GM12873 (cell line): ENCODE measurements around the gene CDK7.

ENCODE experiments used
- TF ChIP-seq, protein P1 (sequence below): IDR thresholded peaks from 2 replicates; pipeline ENCODE4 v1.5.1; 2012; ENCODE audit warnings: low read depth, mild to moderate bottlenecking, moderate library complexity, low read length, control low read depth; ENCODE audit not compliant: insufficient read depth; ENCODE audit errors: missing control alignments

The CDK7 gene

GRCh38 chr5:69245031-69245430 is 10.3 kb downstream of the CDK7 start:
- TF ChIP-seq, protein P1, sequence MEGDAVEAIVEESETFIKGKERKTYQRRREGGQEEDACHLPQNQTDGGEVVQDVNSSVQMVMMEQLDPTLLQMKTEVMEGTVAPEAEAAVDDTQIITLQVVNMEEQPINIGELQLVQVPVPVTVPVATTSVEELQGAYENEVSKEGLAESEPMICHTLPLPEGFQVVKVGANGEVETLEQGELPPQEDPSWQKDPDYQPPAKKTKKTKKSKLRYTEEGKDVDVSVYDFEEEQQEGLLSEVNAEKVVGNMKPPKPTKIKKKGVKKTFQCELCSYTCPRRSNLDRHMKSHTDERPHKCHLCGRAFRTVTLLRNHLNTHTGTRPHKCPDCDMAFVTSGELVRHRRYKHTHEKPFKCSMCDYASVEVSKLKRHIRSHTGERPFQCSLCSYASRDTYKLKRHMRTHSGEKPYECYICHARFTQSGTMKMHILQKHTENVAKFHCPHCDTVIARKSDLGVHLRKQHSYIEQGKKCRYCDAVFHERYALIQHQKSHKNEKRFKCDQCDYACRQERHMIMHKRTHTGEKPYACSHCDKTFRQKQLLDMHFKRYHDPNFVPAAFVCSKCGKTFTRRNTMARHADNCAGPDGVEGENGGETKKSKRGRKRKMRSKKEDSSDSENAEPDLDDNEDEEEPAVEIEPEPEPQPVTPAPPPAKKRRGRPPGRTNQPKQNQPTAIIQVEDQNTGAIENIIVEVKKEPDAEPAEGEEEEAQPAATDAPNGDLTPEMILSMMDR: no peak

DNA sequence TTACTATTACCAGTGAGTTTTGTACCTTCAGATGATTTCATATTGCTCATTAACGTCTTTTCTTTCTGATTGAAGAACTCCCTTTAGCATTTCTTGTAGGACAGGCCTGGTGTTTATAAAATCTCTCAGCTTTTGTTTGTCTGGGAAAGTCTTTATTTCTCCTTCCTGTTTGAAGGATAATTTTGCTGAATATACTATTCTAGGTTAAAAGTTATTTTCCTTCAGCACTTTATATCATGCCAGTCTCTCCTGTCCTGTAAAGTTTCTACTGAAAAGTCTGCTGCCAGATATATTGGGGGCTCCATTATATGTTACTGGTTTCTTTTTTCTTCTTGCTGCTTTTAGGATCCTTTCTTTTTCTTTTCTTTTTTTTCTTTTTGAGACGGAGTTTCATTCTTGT is 13.3 kb downstream of the CDK7 start:
- TF ChIP-seq, protein P1: no peak

DNA sequence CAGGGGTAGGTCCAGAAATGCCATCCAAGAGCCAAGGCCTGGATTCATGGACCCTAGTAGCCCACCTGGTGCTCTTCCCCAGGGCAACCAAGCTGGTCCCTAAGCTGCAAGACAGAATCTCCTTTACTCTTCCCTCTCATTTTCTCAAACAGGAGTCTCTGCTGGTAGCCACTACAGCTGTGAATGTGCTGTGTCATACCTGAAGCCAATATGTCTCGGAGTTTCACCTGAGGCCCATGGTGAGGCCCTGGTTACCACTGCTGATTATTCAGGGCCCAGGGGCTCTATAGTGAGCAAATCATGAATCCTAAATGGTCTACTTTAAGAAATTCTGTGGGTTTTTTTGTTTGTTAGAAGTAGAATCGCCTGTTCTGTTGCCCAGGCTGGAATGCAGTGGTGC is 15.9 kb downstream of the CDK7 start:
- TF ChIP-seq, protein P1: no peak

GRCh38 chr5:69252437-69252836 is 17.8 kb downstream of the CDK7 start:
- TF ChIP-seq, protein P1: no peak

DNA sequence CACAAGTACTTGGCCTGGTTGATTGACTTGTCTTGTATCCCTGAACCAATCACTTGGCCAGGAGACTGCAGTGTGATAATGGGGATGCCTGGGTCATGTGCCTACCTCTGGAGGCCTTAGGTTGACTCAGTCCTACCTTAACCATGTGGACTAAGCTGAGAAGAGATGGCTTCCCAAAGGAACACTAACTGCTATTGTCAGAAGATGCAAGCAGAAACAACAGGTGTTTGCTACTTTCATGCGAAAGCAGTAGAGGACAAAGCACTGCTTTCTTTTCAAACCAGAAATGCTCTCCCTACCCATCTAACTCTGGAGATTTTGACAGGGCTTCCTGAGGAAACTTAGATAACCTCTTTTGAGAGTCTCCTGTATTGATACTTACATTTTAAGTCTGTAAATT is 22.9 kb downstream of the CDK7 start:
- TF ChIP-seq, protein P1: no peak

DNA sequence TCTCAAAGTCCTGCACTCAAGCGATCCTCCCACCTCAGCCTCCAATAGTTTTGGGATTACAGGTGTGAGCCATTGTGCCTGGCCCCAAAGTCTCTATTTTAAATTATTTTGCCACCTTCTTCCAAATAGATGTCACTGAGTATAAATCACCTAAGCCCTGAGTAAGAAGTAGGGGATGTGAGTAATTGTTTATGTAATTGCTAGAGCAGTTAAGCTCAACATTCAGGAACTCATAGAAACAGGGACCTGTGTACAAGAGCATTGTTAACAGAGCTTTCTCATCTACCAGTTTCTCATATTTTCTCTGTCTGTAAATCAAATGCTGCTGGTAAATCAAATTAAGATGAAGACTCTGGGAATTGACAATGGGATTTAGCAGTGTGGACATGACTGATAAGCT is 26.3 kb downstream of the CDK7 start:
- TF ChIP-seq, protein P1: no peak

- TF ChIP-seq, protein P1: peak; percentile 40
These were observed 31.2 kb downstream of the CDK7 start for GRCh38 chr5:69265931-69266330.

DNA sequence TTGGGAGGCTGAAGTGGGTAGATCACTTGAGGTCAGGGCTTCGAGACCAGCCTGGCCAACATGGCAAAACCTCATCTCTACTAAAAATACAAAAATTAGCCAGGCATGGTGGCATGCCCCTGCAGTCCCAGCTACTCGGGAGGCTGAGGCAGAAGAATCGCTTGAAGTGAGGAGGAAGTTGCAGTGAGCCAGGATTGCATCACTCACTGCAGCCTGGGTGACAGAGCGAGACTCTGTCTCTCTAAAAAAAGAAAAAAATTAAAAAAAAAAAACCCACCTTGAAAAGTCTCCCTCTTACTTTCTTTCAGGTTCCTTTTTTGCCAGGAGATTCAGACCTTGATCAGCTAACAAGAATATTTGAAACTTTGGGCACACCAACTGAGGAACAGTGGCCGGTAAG is 34.2 kb downstream of the CDK7 start:
- TF ChIP-seq, protein P1: no peak
